Naive thymus-derived CD8-positive, alpha-beta T cell (primary cell): ENCODE results near the gene DLX1. TPM values are rescaled to one million over a fixed set of nuclear protein-coding genes. Genes with fewer than 3 reads are reported as not detected.
A peak's percentile ranks its signal among the peaks of the same experiment; 100 is the strongest.

Source experiments
- ATAC-seq, 2 donors: fragments of 150-1000 bp; cut with Tn5 transposase in 1 of 2; sonication (Bioruptor Pico), chemical (Tn5 transposase) in 1 of 2; 1 replicate in 1 of 2; 2 replicates in 1 of 2; pipeline ENCODE4 v1.10.0; 2021; ENCODE audit warnings: mild to moderate bottlenecking in 2 of 2, moderate library complexity in 2 of 2
- POLR2A ChIA-PET: fragments of 350-600 bp; sonication (Branson Sonifier 250); formaldehyde crosslinking; loops from one replicate; lab custom pipeline; 2021; ENCODE audit warnings: antibody characterized with exemption; lab: Charles Lee
- DNase-seq, 10 donors: peaks; one replicate each; pipeline versions ENCODE4 v3.0.0 to v3.0.0-alpha.2; 2020 to 2022
- H3K27ac Mint-ChIP-seq, 10 donors: one replicate each; pipeline ENCODE4 v1.8.0; 2020 to 2022; ENCODE audit warnings: mild to moderate bottlenecking in 10 of 10, mixed read lengths in 10 of 10, moderate library complexity in 4 of 10, inconsistent platforms in 1 of 10
- H3K27me3 Mint-ChIP-seq, 5 donors: one replicate each; pipeline ENCODE4 v1.8.0; 2021 to 2022; ENCODE audit warnings: mixed read lengths in 5 of 5
- H3K36me3 Mint-ChIP-seq, 3 donors: one replicate each; pipeline ENCODE4 v1.8.0; 2020 to 2022; ENCODE audit warnings: mixed read lengths in 3 of 3, mild to moderate bottlenecking in 2 of 3, inconsistent platforms in 1 of 3
- H3K4me1 Mint-ChIP-seq, 4 donors: one replicate each; pipeline ENCODE4 v1.8.0; 2021 to 2022; ENCODE audit warnings: mixed read lengths in 4 of 4
- H3K4me3 Mint-ChIP-seq, 10 donors: one replicate each; pipeline ENCODE4 v1.8.0; 2020 to 2022; ENCODE audit warnings: mild to moderate bottlenecking in 10 of 10, mixed read lengths in 10 of 10, moderate library complexity in 6 of 10, inconsistent platforms in 1 of 10
- H3K9me3 Mint-ChIP-seq, 9 donors: one replicate each; pipeline ENCODE4 v1.8.0; 2020 to 2022; ENCODE audit warnings: mixed read lengths in 9 of 9, mild to moderate bottlenecking in 3 of 9, inconsistent platforms in 1 of 9, moderate library complexity in 1 of 9
- polyA plus RNA-seq, 3 donors: library from polyadenylated mRNA; unstranded; fragments of 300-500 nt; fragmentation: Illumina TruSeq; gene quantifications; one replicate each; pipeline ENCODE4 v1.2.3, GENCODE V29; 2021
- total RNA-seq, 8 experiments: library from RNA in 2 of 8; stranded (reverse) in 2 of 8; gene quantifications; one replicate each; pipeline ENCODE4 v1.2.3 and lab custom pipeline; 2021 to 2026

DLX1 gene
- total and polyA plus RNA-seq, 5 experiments from 2014 or later, result not detected

DNA sequence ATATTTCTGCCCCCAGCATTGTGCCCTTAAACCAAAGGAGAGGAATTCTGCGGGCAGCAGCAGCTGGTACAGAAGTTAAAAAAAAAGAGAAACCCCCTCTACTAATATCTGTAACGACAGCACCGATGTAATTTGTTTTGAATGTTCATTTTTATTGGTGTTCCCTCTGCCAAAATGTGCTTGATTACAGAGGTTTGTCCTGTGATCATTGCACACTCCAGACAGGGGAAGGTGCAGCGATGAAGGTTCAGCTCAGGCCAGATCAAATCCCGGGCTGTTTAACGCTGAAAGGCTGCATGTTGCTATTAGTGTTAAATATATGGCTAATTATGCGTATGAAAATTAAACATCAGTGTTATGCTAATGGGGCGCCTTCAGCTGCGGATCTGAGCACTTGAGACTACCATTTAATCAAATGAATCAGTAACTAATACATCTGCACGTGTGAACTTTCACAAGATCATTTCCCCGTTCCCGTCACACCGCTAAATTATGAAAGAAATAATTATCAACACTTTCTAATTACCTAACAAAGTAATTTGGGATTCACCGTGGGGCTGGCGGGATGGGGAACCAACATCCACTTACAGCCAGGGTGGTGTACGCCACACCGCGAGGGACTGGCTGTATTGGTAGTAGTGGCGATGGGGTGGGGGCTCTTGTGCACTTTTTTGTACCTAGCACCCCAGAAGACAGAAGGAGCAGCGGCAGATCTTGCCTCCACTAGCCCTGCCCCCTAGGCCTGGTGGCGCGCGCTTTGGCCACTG lies 1.5 kb upstream of the DLX1 start:
- DNase-seq (peak in 3 of 10 donors; percentile 17 to 37 (median 27)), ATAC-seq (no peak)
- H3K27me3 Mint-ChIP-seq, result peaks cover 64 to 99% (median 77%) of the 10 kb centered on the region in 5 donors
- H3K9me3 Mint-ChIP-seq, result peaks cover 0 to 34% (median 11%) of the 10 kb centered on the region in 9 donors
- POLR2A ChIA-PET, result interaction anchor here (1.0 to 1.6 kb wide), 3 partner anchors 12 to 23 kb away, joined by 5 to 6 read pairs (median 5); no protein-coding TSS in a partner anchor
- H3K27ac Mint-ChIP-seq, result peak overlapping the region in 5 of 10 donors; percentile 11 to 82 (median 38)
- H3K4me1 Mint-ChIP-seq, result peaks cover 21 to 64% (median 50%) of the 10 kb centered on the region in 4 donors
- H3K36me3 Mint-ChIP-seq, result peaks cover 12 to 22% (median 19%) of the 10 kb centered on the region in 3 donors
- H3K4me3 Mint-ChIP-seq, result peak overlapping the region; percentile 36 to 83 (median 69)

DNA sequence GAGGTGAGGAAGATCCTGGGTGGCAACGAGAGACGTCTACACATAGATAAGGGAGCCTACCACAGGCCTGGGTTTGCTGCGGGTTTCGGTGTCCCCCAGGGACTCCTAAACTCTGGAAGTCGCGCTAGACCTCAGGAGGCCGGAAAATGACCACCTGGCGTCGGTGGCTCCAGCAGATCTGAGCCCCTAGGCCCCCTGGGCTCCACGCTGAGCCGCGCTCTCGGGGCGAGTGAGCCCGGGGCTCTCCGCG lies 987 bp upstream of the DLX1 start:
- H3K36me3 Mint-ChIP-seq, result peaks cover 9 to 22% (median 21%) of the 10 kb centered on the region in 3 donors
- POLR2A ChIA-PET, result interaction anchor here (1.3 to 1.6 kb wide), 3 partner anchors 12 to 23 kb away, joined by 3 to 6 read pairs (median 5); no protein-coding TSS in a partner anchor
- H3K27me3 Mint-ChIP-seq, result peaks cover 62 to 98% (median 74%) of the 10 kb centered on the region in 5 donors
- peak overlapping the region in 3 of 10 donors; percentile 19 to 82 (median 81) for H3K27ac Mint-ChIP-seq
- H3K4me1 Mint-ChIP-seq, result peaks cover 21 to 64% (median 50%) of the 10 kb centered on the region in 4 donors
- peaks cover 0 to 37% (median 11%) of the 10 kb centered on the region in 9 donors for H3K9me3 Mint-ChIP-seq
- no peak for ATAC-seq
- peak in 1 of 10 donors; percentile 28 for DNase-seq
- H3K4me3 Mint-ChIP-seq, result peak overlapping the region; percentile 36 to 83 (median 72)

DNA sequence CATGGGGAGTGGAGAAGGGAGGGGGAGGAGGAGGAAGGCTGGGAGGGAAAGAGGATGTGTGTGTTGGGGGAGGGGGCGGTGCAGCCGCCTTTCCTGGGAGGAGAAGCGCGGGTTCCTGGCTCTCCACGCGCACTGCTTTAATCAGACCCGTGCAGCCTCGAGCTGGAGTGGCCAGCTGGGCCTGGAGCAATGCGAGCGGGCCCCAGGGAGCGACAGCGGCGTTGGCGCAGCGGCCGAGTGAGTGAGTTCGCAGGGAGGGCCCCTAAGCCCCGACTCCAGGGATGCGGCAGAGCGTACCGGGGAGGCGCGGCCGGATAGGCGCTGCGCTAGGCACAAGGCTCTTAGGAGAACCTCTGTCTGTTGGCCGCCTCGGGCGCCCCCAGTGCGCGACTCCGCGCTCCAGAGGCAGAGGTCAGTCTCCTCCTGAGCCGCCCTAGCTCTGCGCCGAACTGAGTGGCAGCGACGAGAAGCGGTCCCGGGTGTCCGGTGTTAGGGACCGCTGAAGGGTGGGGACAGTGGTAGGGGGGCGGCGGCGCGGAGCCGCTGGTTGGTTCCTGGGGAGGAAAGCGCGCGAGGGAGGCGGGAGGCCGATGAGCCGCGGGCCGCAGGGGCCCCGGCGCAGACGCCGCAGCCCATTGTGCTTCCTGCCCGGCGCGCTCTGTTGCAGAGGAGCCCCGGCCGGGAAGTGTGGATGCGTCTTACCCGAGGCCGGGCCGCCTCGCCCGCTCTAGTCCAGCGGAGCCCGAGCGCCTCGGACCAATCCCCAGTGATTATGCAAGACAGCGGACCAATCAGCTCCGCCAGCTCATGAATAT lies 455 bp upstream of the DLX1 start:
- DNase-seq, result peak in 4 of 10 donors; percentile 33 to 53 (median 42)
- Mint-ChIP-seq H3K4me3 (peak overlapping the region; percentile 63 to 84 (median 78)), H3K27me3 (peaks cover 59 to 98% (median 73%) of the 10 kb centered on the region in 5 donors), H3K4me1 (peaks cover 21 to 64% (median 51%) of the 10 kb centered on the region in 4 donors), H3K9me3 (peaks cover 0 to 37% (median 9%) of the 10 kb centered on the region in 9 donors), H3K27ac (peak overlapping the region in 4 of 10 donors; percentile 48 to 91 (median 74)), H3K36me3 (peaks cover 7 to 21% (median 18%) of the 10 kb centered on the region in 3 donors)
- POLR2A ChIA-PET, result interaction anchor here (0.6 to 1.6 kb wide), 4 partner anchors 11 to 486 kb away, joined by 3 to 6 read pairs (median 4); no protein-coding TSS in a partner anchor
- peak; percentile 37 to 44 for ATAC-seq

DNA sequence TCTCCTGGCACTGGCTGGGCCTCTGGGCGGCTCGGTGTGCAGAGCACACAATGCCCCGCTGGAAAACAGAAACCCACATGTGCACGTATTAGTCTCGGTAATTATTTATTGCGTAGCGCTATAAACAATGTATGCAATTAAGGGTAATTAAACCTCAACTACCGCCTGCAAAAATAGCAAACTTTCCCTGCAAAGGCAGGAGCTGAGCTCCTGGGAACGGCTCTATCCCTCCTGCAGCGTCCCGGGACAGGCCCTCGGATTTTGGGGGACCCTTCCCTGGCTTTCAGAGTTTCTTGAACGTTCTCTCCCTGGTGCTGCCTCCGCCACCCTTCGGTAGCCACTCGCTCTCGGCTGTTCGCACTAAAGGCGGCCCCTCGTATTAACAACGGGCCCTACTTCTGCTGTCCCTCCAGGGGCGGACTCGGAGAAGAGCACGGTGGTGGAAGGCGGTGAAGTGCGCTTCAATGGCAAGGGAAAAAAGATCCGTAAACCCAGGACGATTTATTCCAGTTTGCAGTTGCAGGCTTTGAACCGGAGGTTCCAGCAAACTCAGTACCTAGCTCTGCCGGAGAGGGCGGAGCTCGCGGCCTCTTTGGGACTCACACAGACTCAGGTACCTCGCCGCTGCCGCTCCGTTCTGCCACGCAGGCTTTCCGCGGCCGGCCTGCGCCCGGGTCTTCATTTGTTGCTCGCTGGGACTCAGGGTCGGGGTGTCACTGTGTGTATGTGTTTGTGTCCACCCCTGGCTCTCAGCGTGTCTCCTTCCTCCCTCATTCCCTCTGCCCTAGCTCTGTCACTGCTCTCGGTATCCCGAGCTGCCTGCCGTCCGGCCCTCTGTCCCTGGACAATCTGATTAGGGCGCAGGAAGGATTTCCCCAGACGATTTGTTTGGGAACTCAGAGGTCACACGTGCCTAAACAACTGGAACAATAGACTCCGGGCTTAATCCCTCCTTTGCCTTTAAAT lies 1.2 kb downstream of the DLX1 start:
- ATAC-seq (peak; percentile 65 to 73), DNase-seq (peak in 9 of 10 donors; percentile 40 to 77 (median 56))
- peaks cover 52 to 99% (median 74%) of the 10 kb centered on the region in 5 donors for H3K27me3 Mint-ChIP-seq
- POLR2A ChIA-PET, result interaction anchor here (1.1 to 2.7 kb wide), 3 partner anchors 9 to 15 kb away, joined by 3 to 11 read pairs (median 5); no protein-coding TSS in a partner anchor
- peaks cover 0 to 10% (median 9%) of the 10 kb centered on the region in 3 donors for H3K36me3 Mint-ChIP-seq
- H3K9me3 Mint-ChIP-seq, result peaks cover 0 to 27% (median 5%) of the 10 kb centered on the region in 9 donors
- H3K4me1 Mint-ChIP-seq, result peaks cover 21 to 60% (median 49%) of the 10 kb centered on the region in 4 donors
- H3K4me3 Mint-ChIP-seq, result peak overlapping the region; percentile 42 to 84 (median 61)
- H3K27ac Mint-ChIP-seq, result peak overlapping the region in 4 of 10 donors; percentile 53 to 93 (median 80)

DNA sequence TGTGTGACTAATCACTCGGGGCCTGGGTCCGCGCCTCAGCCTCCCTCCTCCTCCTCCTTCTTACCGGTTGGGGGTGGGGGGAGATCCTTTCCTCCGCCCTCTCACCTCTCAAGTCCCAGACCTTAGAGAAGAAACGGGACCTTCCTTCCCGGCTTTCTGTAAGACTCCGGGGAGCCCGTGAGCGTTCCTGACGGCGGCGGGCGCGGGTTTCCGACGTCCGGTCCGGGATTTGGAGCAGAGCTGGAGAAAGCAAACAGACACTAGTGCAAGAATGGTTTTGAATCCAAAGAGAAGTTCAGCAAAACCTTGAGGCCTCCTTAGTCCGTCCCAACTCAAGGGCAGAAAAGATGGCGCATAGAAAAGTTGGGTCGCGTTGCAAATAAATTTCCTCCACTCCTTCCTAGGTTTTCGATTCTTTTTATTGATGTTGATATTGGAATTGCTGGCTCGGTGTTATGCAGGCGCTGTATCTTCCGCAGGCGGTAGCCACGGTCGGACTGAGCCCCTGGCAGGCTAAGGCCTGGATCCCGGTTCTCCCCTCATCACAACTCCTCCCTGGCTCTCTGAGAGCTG lies 2.0 kb downstream of the DLX1 start:
- DNase-seq (peak in 3 of 10 donors; percentile 20 to 35 (median 22)), ATAC-seq (no peak)
- POLR2A ChIA-PET, result interaction anchor here (1.1 to 6.5 kb wide), 5 partner anchors 9 to 15 kb away, joined by 3 to 40 read pairs (median 7); partner anchors contain the start of gene DLX2
- peaks cover 21 to 60% (median 48%) of the 10 kb centered on the region in 4 donors for H3K4me1 Mint-ChIP-seq
- H3K36me3 Mint-ChIP-seq, result peaks cover 0 to 14% (median 12%) of the 10 kb centered on the region in 3 donors
- H3K9me3 Mint-ChIP-seq, result peaks cover 0 to 24% (median 5%) of the 10 kb centered on the region in 9 donors
- H3K4me3 Mint-ChIP-seq, result peak overlapping the region in 9 of 10 donors; percentile 19 to 84 (median 63)
- peak overlapping the region in 8 of 10 donors; percentile 37 to 93 (median 66) for H3K27ac Mint-ChIP-seq
- H3K27me3 Mint-ChIP-seq, result peaks cover 51 to 99% (median 74%) of the 10 kb centered on the region in 5 donors

DNA sequence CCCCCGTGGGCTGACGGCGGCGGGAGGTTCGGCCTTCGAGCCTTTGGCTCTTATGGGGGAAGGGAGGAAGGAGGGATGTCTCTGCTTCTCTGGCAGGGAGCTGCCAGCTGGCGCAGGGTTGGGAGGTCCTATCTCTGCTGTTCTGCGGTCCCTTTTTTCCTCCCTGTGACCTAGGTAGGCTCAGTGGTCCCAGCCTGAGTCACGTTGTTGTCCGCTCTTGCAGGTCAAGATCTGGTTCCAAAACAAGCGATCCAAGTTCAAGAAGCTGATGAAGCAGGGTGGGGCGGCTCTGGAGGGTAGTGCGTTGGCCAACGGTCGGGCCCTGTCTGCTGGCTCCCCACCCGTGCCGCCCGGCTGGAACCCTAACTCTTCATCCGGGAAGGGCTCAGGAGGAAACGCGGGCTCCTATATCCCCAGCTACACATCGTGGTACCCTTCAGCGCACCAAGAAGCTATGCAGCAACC lies 2.5 kb downstream of the DLX1 start:
- peaks cover 51 to 99% (median 74%) of the 10 kb centered on the region in 5 donors for H3K27me3 Mint-ChIP-seq
- no peak for ATAC-seq
- H3K36me3 Mint-ChIP-seq, result peaks cover 0 to 14% (median 12%) of the 10 kb centered on the region in 3 donors
- H3K4me3 Mint-ChIP-seq, result peak overlapping the region in 7 of 10 donors; percentile 56 to 80 (median 65)
- POLR2A ChIA-PET, result interaction anchor here (1.1 to 6.5 kb wide), 5 partner anchors 8 to 374 kb away, joined by 3 to 40 read pairs (median 7); partner anchors contain the start of gene DLX2
- peaks cover 21 to 62% (median 46%) of the 10 kb centered on the region in 4 donors for H3K4me1 Mint-ChIP-seq
- H3K27ac Mint-ChIP-seq, result peak overlapping the region in 6 of 10 donors; percentile 46 to 93 (median 58)
- DNase-seq, result peak in 3 of 10 donors; percentile 17 to 23 (median 22)
- peaks cover 0 to 22% (median 5%) of the 10 kb centered on the region in 9 donors for H3K9me3 Mint-ChIP-seq

DNA sequence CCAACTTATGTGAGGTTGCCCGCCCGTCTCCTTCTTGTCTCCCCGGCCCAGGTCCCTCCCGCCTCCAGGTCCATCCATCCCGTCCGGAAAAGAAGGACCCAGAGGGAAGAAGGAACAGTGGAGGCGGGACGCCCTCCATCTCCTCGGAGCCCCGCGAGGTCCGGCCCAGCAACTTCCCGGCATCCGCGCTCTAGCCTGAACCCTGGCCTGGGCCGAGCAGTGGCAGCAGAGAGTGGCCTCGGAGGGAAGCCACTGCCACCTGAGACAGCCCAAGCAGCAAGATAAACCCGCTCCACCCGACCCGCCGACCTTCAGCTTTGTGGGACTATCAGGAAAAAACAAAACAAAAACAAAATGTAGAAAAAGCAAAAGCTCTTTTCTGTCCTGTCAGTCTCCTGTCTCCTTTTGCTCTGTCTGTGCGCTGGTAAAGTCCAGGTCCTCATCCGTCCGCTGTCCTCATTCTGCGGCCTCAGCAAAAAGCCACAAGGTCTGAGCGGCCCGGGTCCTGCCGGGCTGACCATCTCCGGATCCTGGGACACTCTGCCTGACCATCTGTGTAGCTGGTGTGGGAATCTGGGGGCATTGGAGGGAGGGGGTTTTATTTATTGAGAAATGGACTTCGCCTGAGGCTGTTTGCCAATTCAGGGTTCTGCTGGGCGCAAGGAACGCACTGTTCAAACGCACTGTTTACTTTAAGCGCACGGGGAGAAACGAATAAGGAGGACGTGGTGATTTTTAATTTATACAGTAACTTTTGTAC lies 3.1 kb downstream of the DLX1 start:
- H3K4me3 Mint-ChIP-seq, result peak overlapping the region in 7 of 10 donors; percentile 7 to 80 (median 63)
- POLR2A ChIA-PET, result interaction anchor here (0.9 to 6.5 kb wide), 6 partner anchors 8 to 373 kb away, joined by 3 to 40 read pairs (median 5); partner anchors contain the start of gene DLX2
- peaks cover 24 to 62% (median 47%) of the 10 kb centered on the region in 4 donors for H3K4me1 Mint-ChIP-seq
- DNase-seq (peak in 3 of 10 donors; percentile 16 to 27 (median 18)), ATAC-seq (no peak)
- H3K9me3 Mint-ChIP-seq, result peaks cover 0 to 22% (median 5%) of the 10 kb centered on the region in 9 donors
- H3K36me3 Mint-ChIP-seq, result peaks cover 0 to 17% (median 14%) of the 10 kb centered on the region in 3 donors
- peak overlapping the region in 5 of 10 donors; percentile 51 to 93 (median 58) for H3K27ac Mint-ChIP-seq
- H3K27me3 Mint-ChIP-seq, result peaks cover 57 to 99% (median 79%) of the 10 kb centered on the region in 5 donors

DNA sequence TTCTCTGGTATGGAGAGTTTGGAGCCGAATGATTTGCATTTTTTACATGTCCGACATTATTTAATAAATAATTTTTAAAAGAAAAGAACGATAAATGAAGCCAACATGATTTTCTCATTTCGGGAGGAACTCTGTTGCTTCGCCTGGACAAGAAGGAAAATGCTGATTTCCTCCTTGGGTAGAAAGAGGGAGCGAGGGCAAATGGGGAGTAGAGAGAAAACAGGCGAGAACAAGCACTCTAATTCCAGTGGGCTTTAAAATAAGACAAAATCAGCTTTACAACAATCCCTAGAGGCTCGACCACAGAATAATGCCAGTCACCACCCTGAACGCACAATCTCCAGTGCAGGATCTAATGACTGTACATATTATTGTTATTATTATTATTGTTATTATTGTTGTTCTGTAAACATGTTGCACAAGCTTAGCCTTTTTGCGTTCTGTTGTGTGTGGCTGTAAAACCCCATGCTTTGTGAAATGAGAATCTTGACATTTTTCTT lies 3.7 kb downstream of the DLX1 start:
- peaks cover 0 to 17% (median 14%) of the 10 kb centered on the region in 3 donors for H3K36me3 Mint-ChIP-seq
- peak overlapping the region in 2 of 10 donors; percentile 65 to 80 for H3K4me3 Mint-ChIP-seq
- ATAC-seq (no peak), DNase-seq (peak in 3 of 10 donors; percentile 10 to 24 (median 12))
- H3K4me1 Mint-ChIP-seq, result peaks cover 22 to 56% (median 44%) of the 10 kb centered on the region in 4 donors
- peaks cover 57 to 99% (median 79%) of the 10 kb centered on the region in 5 donors for H3K27me3 Mint-ChIP-seq
- POLR2A ChIA-PET, result interaction anchor here (0.9 to 6.5 kb wide), 6 partner anchors 7 to 373 kb away, joined by 3 to 40 read pairs (median 5); partner anchors contain the start of gene DLX2
- H3K27ac Mint-ChIP-seq, result no peak overlapping the region
- peaks cover 0 to 20% (median 9%) of the 10 kb centered on the region in 9 donors for H3K9me3 Mint-ChIP-seq

DNA sequence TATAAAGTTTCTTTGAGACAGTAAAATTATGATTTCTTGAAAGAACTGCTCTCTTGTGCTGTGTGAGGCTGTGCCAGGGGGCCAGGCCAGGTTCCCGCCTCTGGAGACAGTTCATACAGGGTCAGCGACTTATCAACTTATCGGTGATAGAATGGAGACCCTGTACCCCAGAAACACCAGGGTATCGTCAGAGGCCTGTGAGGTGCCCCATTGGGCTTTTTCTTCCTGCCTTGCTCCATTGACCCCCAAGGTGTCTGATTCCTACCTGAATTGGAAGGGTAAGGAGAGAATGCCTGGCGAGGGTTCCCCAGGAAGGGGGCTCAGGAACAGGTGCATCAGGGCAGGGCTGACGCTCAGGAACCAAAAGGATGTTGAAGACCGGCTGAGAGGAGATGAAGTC lies 4.3 kb downstream of the DLX1 start:
- POLR2A ChIA-PET, result interaction anchor here (0.6 to 6.5 kb wide), 3 partner anchors 8 to 38 kb away, joined by 5 to 40 read pairs (median 5); partner anchors contain the start of gene DLX2
- ATAC-seq, result no peak
- Mint-ChIP-seq H3K4me1 (peaks cover 20 to 50% (median 42%) of the 10 kb centered on the region in 4 donors), H3K27me3 (peaks cover 57 to 96% (median 79%) of the 10 kb centered on the region in 5 donors), H3K4me3 (peak overlapping the region in 3 of 10 donors; percentile 7 to 34 (median 26)), H3K36me3 (peaks cover 0 to 14% (median 14%) of the 10 kb centered on the region in 3 donors), H3K27ac (peak overlapping the region in 1 of 10 donors; percentile 88), H3K9me3 (peaks cover 0 to 20% (median 9%) of the 10 kb centered on the region in 9 donors)
- peak in 1 of 10 donors; percentile 15 for DNase-seq
